Measurements from ENCODE around the gene RAPGEF4.

- no peak for TF ChIP-seq TAF1 (IDR thresholded peaks at IDR 0.05; ENCODE audit: borderline replicate concordance, insufficient read depth, low read length)
- no peak for TF ChIP-seq POLR2AphosphoS5 (IDR thresholded peaks at IDR 0.05; ENCODE audit: low read depth, low read length)
Observed at GRCh38 chr2:172962824-172963223, 227.2 kb downstream of the RAPGEF4 start.
